Measurements from ENCODE around the gene BANP.
"Not testable (repeated sequence)": the region's sequence is repeated elsewhere in the genome, so short reads cannot be mapped to it uniquely, and the experiment has no call there.

The BANP gene

GRCh38 chr16:88093556-88094252 is 142.5 kb downstream of the BANP start:
- H3K4me3 ChIP-seq (ENCODE audit: control insufficient read depth, low read depth, low read length); DNase-seq (ENCODE audit: low read depth): not testable (repeated sequence)

GRCh38 chr16:88094253-88094575 is 143.0 kb downstream of the BANP start:
- not testable (repeated sequence) for H3K4me3 ChIP-seq (ENCODE audit: control insufficient read depth, low read depth, low read length)

GRCh38 chr16:88094900-88095299 is 143.7 kb downstream of the BANP start:
- DNase-seq (ENCODE audit: low read depth); H3K4me3 ChIP-seq (ENCODE audit: control insufficient read depth, low read depth, low read length): not testable (repeated sequence)

More at GRCh38 chr16:88094253-88094575, 143.0 kb downstream of the BANP start:
- DNase-seq (ENCODE audit: low read depth): not testable (repeated sequence)

GRCh38 chr16:88096659-88097058 is 145.4 kb downstream of the BANP start:
- H3K4me3 ChIP-seq (ENCODE audit: control insufficient read depth, low read depth, low read length); DNase-seq (ENCODE audit: low read depth): not testable (repeated sequence)

- DNase-seq (ENCODE audit: low read depth): peak; percentile 80
- peak; percentile 21 for TF ChIP-seq CTCF (conservative IDR thresholded peaks at IDR 0.05; ENCODE audit: control insufficient read depth, insufficient read depth, low read depth, low read length)
Observed at GRCh38 chr16:88098731-88099562, 147.7 kb downstream of the BANP start.

GRCh38 chr16:88099563-88099890 is 148.3 kb downstream of the BANP start:
- DNase-seq (ENCODE audit: low read depth): no peak
- no peak for TF ChIP-seq CTCF (conservative IDR thresholded peaks at IDR 0.05; ENCODE audit: control insufficient read depth, insufficient read depth, low read depth, low read length)

More at GRCh38 chr16:88098731-88099562, 147.7 kb downstream of the BANP start:
- not testable (repeated sequence) for H3K4me3 ChIP-seq (ENCODE audit: control insufficient read depth, low read depth, low read length)

GRCh38 chr16:88099956-88100355 is 148.7 kb downstream of the BANP start:
- H3K4me3 ChIP-seq (ENCODE audit: control insufficient read depth, low read depth, low read length); DNase-seq (ENCODE audit: low read depth): not testable (repeated sequence)

More at GRCh38 chr16:88099563-88099890, 148.3 kb downstream of the BANP start:
- H3K4me3 ChIP-seq (ENCODE audit: control insufficient read depth, low read depth, low read length): no peak overlapping the region

- not testable (repeated sequence) for DNase-seq (ENCODE audit: low read depth); H3K4me3 ChIP-seq (ENCODE audit: control insufficient read depth, low read depth, low read length)
Observed at GRCh38 chr16:88100801-88101622, 149.8 kb downstream of the BANP start.

GRCh38 chr16:88101623-88102105 is 150.4 kb downstream of the BANP start:
- H3K4me3 ChIP-seq (ENCODE audit: control insufficient read depth, low read depth, low read length); DNase-seq (ENCODE audit: low read depth): not testable (repeated sequence)

GRCh38 chr16:88102597-88102996 is 151.4 kb downstream of the BANP start:
- H3K4me3 ChIP-seq (ENCODE audit: control insufficient read depth, low read depth, low read length): no peak overlapping the region
- TF ChIP-seq CTCF (conservative IDR thresholded peaks at IDR 0.05; ENCODE audit: control insufficient read depth, insufficient read depth, low read depth, low read length): no peak
- no peak for DNase-seq (ENCODE audit: low read depth)

Measured in fibroblast of mammary gland (primary cell).